Retina (tissue), 1 donor: ENCODE results near the gene TPH1.
"Not testable (repeated sequence)": the region's sequence is repeated elsewhere in the genome, so short reads cannot be mapped to it uniquely, and the experiment has no call there.

Experiments
- DNase-seq: peaks from one replicate; pipeline ENCODE4 v3.0.0-alpha.2; 2016

The TPH1 gene

DNA sequence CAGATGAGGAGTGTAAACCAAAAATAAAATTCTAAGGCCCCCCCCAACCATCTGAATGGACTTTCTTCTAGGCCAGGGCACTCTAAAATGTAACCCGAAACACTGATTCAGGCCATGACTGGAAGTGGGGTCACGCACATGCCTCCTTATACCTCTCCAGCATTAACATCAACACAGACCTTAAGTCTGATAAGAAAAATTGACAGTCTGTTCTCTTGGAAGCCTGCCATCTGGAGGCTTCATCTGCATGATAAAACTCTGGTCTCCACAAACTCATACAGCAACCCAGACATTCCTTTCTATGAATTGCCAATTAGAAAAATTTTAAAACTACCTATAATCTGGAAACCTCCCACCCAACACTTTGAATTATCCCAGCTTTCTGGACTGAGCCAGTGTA is 29.3 kb downstream of the TPH1 start:
- DNase-seq = no peak

DNA sequence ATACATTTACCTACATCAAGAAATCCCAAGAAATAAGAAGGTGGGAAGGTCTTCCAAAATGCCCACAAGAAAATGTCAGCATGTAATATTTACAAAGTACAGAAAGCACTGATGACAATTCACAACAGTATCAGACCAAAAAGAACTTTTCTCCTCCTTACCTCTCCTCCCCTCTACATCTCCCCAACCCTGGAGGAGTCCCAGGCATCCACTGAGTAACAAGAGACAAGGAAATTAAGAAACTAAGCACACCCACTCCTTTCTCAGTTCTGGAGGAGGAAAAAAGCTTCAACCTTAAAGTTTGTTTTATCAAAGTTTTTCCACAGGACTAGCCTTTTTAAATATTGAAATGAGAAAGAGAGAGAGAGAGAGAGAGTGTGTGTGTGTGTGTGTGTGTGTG is 31.2 kb downstream of the TPH1 start:
- no peak for DNase-seq

DNA sequence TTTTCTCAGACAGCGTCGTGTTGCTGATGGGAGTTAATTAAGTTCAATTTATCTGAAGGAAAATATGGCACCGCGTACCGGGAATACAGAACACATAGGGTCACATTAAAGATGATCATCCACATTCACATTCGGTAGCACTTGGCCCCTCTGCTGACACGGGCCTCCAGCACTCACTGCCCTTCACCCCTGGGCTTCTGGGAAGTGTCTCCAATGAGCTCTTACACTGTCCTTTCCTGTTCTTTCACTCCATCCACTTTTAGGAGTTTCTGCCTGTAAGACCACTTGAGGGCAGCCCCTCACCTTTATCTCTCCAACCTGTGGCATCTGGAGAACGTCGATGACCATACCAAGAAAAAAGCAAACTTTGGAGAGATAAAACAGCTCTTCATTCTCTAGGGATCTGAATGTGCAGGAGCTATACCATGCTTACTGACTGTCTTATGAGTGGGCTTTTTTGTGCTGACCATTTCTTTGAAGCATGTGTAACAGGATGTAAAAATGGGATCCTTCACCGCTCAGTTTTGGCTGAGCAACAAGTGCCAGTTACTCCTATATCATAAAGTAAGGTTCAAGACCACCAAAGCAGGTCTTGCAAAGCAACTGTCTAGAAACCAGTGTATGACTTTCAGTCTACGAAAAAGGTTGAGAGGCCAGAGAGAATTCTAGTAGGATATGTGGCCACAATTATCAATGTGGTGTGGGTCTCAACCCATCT is 32.1 kb downstream of the TPH1 start:
- no peak for DNase-seq

DNA sequence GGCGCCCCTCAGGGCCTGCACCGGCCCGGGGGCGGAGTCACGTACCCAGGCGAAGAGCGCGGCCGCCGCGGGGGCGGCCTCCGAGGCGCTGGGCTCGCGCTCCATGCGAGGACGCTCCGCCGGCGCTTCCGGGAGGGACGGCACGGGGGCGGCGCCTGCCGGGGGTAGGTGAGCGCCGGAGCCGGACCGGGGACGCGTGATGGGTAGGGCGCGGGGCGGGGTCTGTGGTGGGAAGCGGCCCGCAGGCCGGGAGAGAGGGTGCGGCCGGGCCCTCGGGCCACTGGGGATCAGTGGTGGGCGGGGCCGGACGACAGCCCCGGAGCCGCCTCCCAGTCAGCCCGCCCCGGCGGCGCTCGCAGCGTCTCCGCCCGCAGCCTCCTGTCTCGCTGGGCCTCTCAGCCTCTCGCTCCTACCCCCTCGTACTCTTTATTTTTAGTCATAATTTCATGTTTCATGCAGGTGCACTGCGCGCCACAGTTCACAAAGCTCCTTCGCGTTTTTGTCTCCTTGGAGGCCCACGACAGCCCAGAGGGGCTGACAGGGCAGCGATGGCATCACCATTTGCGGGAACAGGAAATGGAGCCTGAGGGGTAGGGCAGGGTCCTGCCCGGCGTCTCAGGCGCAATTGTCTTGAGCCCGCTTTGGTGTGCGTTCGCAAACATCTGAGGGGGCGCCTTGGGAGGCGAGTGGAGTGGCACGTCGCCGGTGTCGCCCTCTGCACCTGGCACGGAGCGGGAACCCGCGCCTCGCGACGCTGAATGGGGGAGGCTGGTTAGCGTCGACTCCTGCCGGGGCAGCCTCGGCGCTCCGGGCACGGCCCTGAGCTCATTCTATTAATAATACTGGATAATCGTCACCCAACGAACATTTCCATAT is 32.9 kb downstream of the TPH1 start, which contains the start of gene SERGEF:
TSS of gene SERGEF (minus strand) at position 142 of the 876 bp plus-strand sequence. CDS start at position 105, 37 bp downstream.
- peak; percentile 94 for DNase-seq

DNA sequence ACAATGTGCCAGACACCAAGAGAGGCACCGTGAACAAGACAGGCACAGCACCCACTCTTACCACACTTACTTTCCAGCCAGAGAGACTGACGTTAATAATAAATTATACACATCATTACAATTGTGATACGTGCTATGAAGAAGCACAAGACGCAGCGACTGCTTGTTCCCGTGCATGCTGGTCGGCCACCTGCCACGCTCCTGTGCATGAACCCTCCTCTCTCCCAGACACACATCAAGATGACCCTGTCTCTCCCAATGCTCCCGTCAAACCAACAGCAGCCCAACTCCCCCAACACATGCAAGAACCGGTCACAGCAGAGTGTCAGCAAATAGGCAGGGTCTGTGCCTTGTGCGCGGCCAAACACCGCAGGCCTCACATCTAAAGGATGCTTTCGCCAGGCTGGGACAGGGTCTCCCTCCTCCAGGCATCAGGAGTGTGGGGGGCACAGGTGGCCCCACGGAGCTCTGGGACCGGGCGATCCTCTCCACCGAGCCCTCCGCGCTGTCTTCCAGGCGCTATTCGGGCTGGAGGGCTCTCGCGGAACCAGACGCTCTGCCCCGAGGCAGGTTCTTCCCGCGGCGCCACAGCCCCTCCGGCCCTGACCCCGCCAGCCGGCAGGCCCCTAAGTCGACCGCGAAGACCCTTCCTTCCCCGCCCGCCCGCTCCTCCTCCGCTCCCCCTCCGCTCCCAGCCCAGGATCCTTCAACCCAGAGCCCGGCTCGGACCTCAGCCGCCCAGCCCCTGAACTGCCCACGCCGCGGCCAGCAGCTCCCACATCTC is 33.8 kb downstream of the TPH1 start:
- peak; percentile 85 for DNase-seq

DNA sequence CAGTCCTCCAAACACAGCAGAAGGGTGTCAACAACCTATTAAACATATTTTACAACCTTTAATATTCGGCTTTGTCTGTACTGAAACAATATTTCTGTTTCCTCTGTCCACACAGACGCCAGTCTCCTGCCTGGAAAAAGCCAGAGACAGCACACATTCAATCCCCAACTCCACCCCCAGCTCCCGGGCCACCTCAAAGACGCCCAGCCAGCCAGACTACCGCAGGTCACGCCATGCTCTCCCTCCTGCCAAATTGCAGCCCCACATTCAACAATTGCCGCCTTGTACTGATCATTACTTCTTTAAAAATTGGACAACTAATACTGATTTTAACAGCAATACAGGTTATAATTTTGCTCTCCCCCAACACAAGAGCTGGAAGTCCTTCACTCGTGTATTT is 34.4 kb downstream of the TPH1 start:
- peak; percentile 22 for DNase-seq

DNA sequence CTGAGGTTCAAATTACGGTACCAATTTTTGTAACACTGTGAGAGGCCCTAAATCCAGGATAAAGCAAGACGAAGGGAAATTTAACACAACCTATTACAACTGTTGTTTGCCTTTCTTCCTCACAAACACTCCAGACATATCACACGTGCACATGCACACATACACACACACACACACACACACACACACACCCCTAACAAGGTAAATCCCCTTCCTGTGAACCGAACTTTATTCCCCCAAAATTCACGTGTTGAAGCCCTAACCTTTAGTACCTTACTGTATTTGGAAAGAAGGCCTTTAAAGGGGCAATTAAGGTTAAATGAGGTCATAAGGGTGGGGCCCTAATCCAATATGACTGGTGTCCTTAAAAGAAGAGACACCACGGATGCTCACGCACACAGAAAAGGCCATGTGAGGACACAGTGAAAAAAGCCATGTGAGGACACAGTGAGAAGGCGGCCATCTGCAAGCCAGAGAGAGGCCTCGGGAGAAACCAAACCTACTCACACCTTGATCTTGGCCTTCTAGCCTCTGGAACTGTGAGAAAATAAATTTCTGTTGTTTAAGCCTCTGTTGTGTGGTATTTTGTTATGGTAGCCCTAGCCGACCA is 35.0 kb downstream of the TPH1 start:
- no peak for DNase-seq

DNA sequence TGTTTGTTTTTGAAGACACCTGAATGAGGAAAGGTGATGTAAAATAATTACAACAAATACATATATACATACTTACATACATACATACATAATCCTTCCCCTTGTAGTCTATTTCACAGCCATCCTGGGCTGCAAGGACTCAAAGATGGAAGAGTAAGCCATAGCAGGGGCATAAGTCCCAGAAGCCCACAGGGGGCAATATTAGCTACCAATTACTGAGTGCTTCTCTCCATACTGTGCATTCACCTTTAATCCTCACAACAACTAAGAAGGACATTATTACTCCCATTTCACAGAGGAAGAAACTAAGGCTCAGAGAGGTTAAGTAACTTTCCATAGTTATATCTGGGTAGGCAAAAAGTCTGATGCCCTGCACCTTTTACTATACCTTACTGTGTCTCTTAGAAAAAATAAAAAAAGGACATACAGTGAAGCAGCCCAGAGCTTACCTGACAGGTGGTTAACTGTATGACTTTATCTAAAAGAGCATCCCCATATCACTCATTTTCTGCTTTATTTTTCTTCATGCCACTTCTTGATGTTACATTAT is 35.9 kb downstream of the TPH1 start:
- no peak for DNase-seq

DNA sequence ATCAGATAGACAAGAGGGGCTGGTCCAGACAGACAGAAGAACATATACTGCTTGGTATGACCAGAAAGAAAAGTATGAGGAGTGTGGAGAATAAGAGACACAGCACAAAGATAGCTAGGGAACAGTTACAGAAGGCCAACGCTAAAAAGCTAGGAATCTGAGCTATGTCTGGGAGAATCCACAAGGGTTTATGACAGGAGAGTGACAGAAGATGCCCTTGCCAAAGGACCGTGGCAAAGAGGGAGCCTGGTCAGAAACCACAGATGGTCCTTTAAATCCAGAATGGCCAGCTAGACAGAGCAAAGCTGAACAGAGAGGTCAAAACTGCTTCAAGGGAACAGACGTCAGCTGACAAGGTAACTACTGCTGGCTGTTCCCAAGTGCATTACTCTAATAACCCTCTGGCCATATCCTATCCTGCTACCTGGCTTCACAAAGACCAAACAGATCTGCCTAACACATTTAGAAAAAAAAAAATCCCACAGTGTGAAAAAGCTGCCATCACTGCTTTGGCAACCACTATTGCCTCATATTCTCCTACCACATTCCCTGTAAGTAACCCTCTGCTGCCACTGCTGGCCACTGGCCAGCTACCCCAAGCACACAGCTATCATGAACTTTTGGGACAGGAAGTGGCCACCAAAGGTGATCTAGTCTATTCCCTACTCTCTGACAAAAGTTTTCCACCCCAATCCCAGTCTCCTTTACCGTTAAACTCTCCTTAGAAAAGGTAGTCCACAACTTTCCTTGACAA is 40.5 kb downstream of the TPH1 start:
- no peak for DNase-seq

DNA sequence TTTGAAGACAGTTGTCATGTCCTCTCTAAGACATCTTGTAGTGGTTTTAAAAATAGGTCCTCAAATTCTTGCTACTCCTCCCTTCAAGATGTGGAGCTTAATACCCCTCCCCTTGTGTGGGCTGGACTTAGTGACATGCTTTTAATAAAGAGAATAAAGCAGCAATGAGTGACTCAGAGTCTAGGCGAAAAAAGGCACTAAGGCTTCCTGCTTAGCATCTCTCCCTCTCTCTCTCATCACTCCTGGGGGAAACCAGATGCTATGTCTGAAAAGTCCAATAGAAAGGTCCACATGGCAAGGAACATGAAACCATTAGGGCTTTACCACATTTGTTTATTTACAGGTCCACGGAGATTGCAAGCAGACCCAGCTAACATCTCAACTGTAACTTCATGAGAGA is 44.9 kb downstream of the TPH1 start:
- DNase-seq = no peak

DNA sequence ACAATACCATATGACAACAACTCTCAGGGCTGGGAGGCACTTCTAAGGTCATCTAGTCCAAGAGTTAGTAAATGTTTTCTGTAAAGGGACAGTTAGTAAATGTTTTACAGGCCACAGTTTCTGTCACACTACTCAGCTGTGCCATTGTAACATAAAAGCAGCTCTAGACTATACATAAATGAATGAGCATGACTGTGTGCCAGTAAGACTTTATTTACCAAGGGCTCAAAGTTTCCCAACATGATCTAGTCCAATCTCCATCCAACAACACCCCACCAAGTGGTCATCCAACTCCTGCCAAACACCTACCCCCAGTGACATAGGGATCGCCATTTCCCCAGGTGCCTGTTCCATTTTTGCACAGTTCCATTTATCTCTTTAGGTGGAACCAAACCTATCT is 45.3 kb downstream of the TPH1 start:
- DNase-seq = no peak

DNA sequence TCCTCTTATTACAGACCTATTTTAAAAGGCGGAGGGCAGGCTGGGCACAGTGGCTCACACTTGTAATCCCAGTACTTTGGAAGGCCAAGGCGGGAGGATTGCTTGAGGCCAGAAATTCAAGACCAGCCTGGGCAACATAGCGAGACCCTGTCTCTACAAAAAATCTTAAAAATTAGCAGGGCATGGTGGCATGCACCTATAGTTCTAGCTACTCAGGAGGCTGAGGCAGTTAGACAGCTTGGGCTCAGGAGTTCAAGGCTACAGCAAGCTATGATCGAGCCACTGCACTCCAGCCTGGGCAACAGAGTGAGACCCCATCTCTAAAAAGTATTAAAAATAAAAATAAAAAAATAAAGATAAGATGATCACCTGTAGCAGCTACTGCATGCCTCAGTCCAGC is 45.9 kb downstream of the TPH1 start:
- not testable (repeated sequence) for DNase-seq
